HEK293 (cell line): ENCODE measurements around the gene PDLIM7.

Experiments
- HIC1 ChIP-seq: fragments of 450-650 bp; formaldehyde crosslinking; IDR thresholded peaks from 2 replicates; pipeline ENCODE4 v1.5.1; 2016; ENCODE audit warnings: missing biosample characterization, missing genetic modification characterization
- IKZF3 ChIP-seq: fragments of 450-650 bp; IDR thresholded peaks from 2 replicates; pipeline ENCODE4 v1.5.0; 2018; ENCODE audit warnings: missing biosample characterization, mild to moderate bottlenecking, missing genetic modification characterization, moderate library complexity
- KLF1 ChIP-seq: fragments of 450-650 bp; formaldehyde crosslinking; IDR thresholded peaks from 2 replicates; pipeline ENCODE4 v1.5.1; 2016; ENCODE audit warnings: missing biosample characterization, missing genetic modification characterization
- OSR2 ChIP-seq: fragments of 450-650 bp; formaldehyde crosslinking; IDR thresholded peaks from 2 replicates; pipeline ENCODE4 v1.5.1; 2016; ENCODE audit warnings: missing biosample characterization, missing genetic modification characterization
- PRDM6 ChIP-seq: fragments of 450-650 bp; formaldehyde crosslinking; IDR thresholded peaks from 2 replicates; pipeline ENCODE4 v1.5.1; 2017; ENCODE audit warnings: missing biosample characterization, missing genetic modification characterization
- WT1 ChIP-seq: fragments of 450-650 bp; formaldehyde crosslinking; IDR thresholded peaks from 2 replicates; pipeline ENCODE4 v1.5.1; 2016; ENCODE audit warnings: missing biosample characterization, missing genetic modification characterization
- ZBTB44 ChIP-seq: fragments of 450-650 bp; IDR thresholded peaks from 2 replicates; pipeline ENCODE4 v1.5.1; 2018; ENCODE audit warnings: missing biosample characterization, mild to moderate bottlenecking, missing genetic modification characterization
- ZBTB48 ChIP-seq: fragments of 450-650 bp; formaldehyde crosslinking; IDR thresholded peaks from 2 replicates; pipeline ENCODE4 v1.5.1; 2016; ENCODE audit warnings: missing biosample characterization, missing genetic modification characterization
- ZBTB7A ChIP-seq: fragments of 450-650 bp; formaldehyde crosslinking; IDR thresholded peaks from 2 replicates; pipeline ENCODE4 v1.5.1; 2016; ENCODE audit warnings: low read depth, missing biosample characterization, missing genetic modification characterization
- ZFP69B ChIP-seq: fragments of 450-650 bp; formaldehyde crosslinking; IDR thresholded peaks from 2 replicates; pipeline ENCODE4 v1.5.1; 2016; ENCODE audit warnings: missing biosample characterization, missing genetic modification characterization
- ZIC2 ChIP-seq: fragments of 450-650 bp; formaldehyde crosslinking; IDR thresholded peaks from 2 replicates; pipeline ENCODE4 v1.5.1; 2016; ENCODE audit warnings: missing biosample characterization, missing genetic modification characterization
- ZNF138 ChIP-seq: fragments of 450-650 bp; formaldehyde crosslinking; IDR thresholded peaks from 2 replicates; pipeline ENCODE4 v1.5.1; 2016; ENCODE audit warnings: missing biosample characterization, missing genetic modification characterization, borderline replicate concordance
- ZNF146 ChIP-seq: fragments of 450-650 bp; formaldehyde crosslinking; IDR thresholded peaks from 2 replicates; pipeline ENCODE4 v1.5.1; 2016; ENCODE audit warnings: missing biosample characterization, missing genetic modification characterization
- ZNF148 ChIP-seq: fragments of 450-650 bp; formaldehyde crosslinking; IDR thresholded peaks from 2 replicates; pipeline ENCODE4 v1.5.0; 2017; ENCODE audit warnings: missing biosample characterization, missing genetic modification characterization, borderline replicate concordance
- ZNF174 ChIP-seq: fragments of 450-650 bp; formaldehyde crosslinking; IDR thresholded peaks from 2 replicates; pipeline ENCODE4 v1.5.0; 2017; ENCODE audit warnings: missing biosample characterization, mild to moderate bottlenecking, missing genetic modification characterization
- ZNF23 ChIP-seq: fragments of 450-650 bp; formaldehyde crosslinking; IDR thresholded peaks from 2 replicates; pipeline ENCODE4 v1.5.1; 2016; ENCODE audit warnings: missing biosample characterization, missing genetic modification characterization, borderline replicate concordance
- ZNF26 ChIP-seq: fragments of 450-650 bp; formaldehyde crosslinking; IDR thresholded peaks from 2 replicates; pipeline ENCODE4 v1.5.1; 2016; ENCODE audit warnings: missing biosample characterization, missing genetic modification characterization
- ZNF280C ChIP-seq: fragments of 450-650 bp; formaldehyde crosslinking; IDR thresholded peaks from 2 replicates; pipeline ENCODE4 v1.5.1; 2016; ENCODE audit warnings: missing biosample characterization, missing genetic modification characterization
- ZNF292 ChIP-seq: fragments of 450-650 bp; formaldehyde crosslinking; IDR thresholded peaks from 2 replicates; pipeline ENCODE4 v1.5.1; 2016; ENCODE audit warnings: low read depth, missing biosample characterization, missing genetic modification characterization, borderline replicate concordance
- ZNF398 ChIP-seq: fragments of 450-650 bp; formaldehyde crosslinking; IDR thresholded peaks from 2 replicates; pipeline ENCODE4 v1.5.1; 2017; ENCODE audit warnings: missing biosample characterization, missing genetic modification characterization
- ZNF404 ChIP-seq: fragments of 450-650 bp; formaldehyde crosslinking; IDR thresholded peaks from 2 replicates; pipeline ENCODE4 v1.5.1; 2017; ENCODE audit warnings: missing biosample characterization, missing genetic modification characterization
- ZNF48 ChIP-seq: fragments of 450-650 bp; formaldehyde crosslinking; IDR thresholded peaks from 2 replicates; pipeline ENCODE4 v1.5.1; 2016; ENCODE audit warnings: missing biosample characterization, missing genetic modification characterization
- ZNF791 ChIP-seq: fragments of 450-650 bp; formaldehyde crosslinking; IDR thresholded peaks from 2 replicates; pipeline ENCODE4 v1.5.1; 2016; ENCODE audit warnings: missing biosample characterization, missing genetic modification characterization
- ZSCAN4 ChIP-seq: fragments of 450-650 bp; formaldehyde crosslinking; IDR thresholded peaks from 2 replicates; pipeline ENCODE4 v1.5.1; 2017; ENCODE audit warnings: missing biosample characterization, missing genetic modification characterization

Gene PDLIM7

GRCh38 chr5:177454397-177455035 is 42.9 kb downstream of the PDLIM7 start (continued):
- TF ChIP-seq ZNF148 (tag by site-specific recombination) (peak; percentile 75; the same call in 1 of the 2 replicates), PRDM6 (0 out of 2 replicates have a peak, but pooled peaks have one; percentile 13), ZNF292 (no peak), ZBTB7A (tag by site-specific recombination) (no peak; the same call in 1 of the 2 replicates), ZBTB48 (tag by site-specific recombination) (peak; percentile 72), ZNF23 (no peak), OSR2 (tag by site-specific recombination) (no peak), ZIC2 (peak; percentile 84), ZNF146 (tag by site-specific recombination) (no peak), ZNF791 (tag by site-specific recombination) (no peak), ZNF174 (tag by site-specific recombination) (no peak; the same call in 1 of the 2 replicates), ZSCAN4 (tag by site-specific recombination) (no peak), HIC1 (tag by site-specific recombination) (no peak), ZNF26 (tag by site-specific recombination) (no peak), ZBTB44 (tag by site-specific recombination) (peak; percentile 76), WT1 (no peak; the same call in 1 of the 2 replicates), KLF1 (tag by site-specific recombination) (peak; percentile 10; the same call in 1 of the 2 replicates), IKZF3 (tag by site-specific recombination) (peak; percentile 79), ZNF404 (tag by site-specific recombination) (no peak), ZNF280C (tag by site-specific recombination) (no peak), ZFP69B (0 out of 2 replicates have a peak, but pooled peaks have one; percentile 54), ZNF138 (tag by site-specific recombination) (no peak), ZNF48 (tag by site-specific recombination) (no peak), ZNF398 (tag by site-specific recombination) (peak; percentile 29; the same call in 1 of the 2 replicates)
